Measurements from ENCODE around the gene DDX10.

The DDX10 gene

GRCh38 chr11:108891909-108892511 is 227.1 kb downstream of the DDX10 start:
- Histone ChIP-seq H3K27ac (ENCODE audit: low read depth, low read length) (no peak overlapping the region), H3K4me1 (ENCODE audit: control insufficient read depth, low read length) (peaks cover 3% of the 10 kb centered on the region; the same call in 1 of the 2 replicates), H3K27me3 (ENCODE audit: control insufficient read depth, low read length) (no peaks in the 10 kb centered on the region), H3K4me2 (ENCODE audit: low read length) (no peak overlapping the region), H3K79me2 (ENCODE audit: control insufficient read depth, low read length) (no peaks in the 10 kb centered on the region), H3K4me3 (ENCODE audit: low read length) (no peak overlapping the region), H3K36me3 (ENCODE audit: control insufficient read depth, low read length) (peaks cover under 1% of the 10 kb centered on the region; the same call in 1 of the 2 replicates), H3K9me3 (ENCODE audit: control insufficient read depth, insufficient read depth, low read length) (0 out of 2 replicates have a peak, but pooled peaks cover 6% of the 10 kb centered on the region), H3F3A (ENCODE audit: control insufficient read depth, insufficient read depth) (no peaks in the 10 kb centered on the region), H4K20me1 (ENCODE audit: control insufficient read depth, insufficient read depth, low read depth, low read length) (no peaks in the 10 kb centered on the region), H3K9me2 (replicated peaks; ENCODE audit: control insufficient read depth, low read length) (no peaks in the 10 kb centered on the region)
- TF ChIP-seq EZH2phosphoT487 (IDR thresholded peaks at IDR 0.05; ENCODE audit: borderline replicate concordance, low read length): no peak
- no peak for TF ChIP-seq CTCF (IDR thresholded peaks at IDR 0.05; ENCODE audit: low read depth, low read length, poor library complexity, severe bottlenecking)

GRCh38 chr11:108895579-108896480 is 231.0 kb downstream of the DDX10 start:
- no peak overlapping the region for H3K27ac ChIP-seq (ENCODE audit: low read depth, low read length)
- H3K9me2 ChIP-seq (replicated peaks; ENCODE audit: control insufficient read depth, low read length): no peaks in the 10 kb centered on the region
- no peaks in the 10 kb centered on the region for H3K79me2 ChIP-seq (ENCODE audit: control insufficient read depth, low read length)
- H3F3A ChIP-seq (ENCODE audit: control insufficient read depth, insufficient read depth): no peaks in the 10 kb centered on the region
- H3K9me3 ChIP-seq (ENCODE audit: control insufficient read depth, insufficient read depth, low read length): 0 out of 2 replicates have a peak, but pooled peaks cover 6% of the 10 kb centered on the region
- H3K4me1 ChIP-seq (ENCODE audit: control insufficient read depth, low read length): peaks cover 3% of the 10 kb centered on the region; the same call in 1 of the 2 replicates
- H3K27me3 ChIP-seq (ENCODE audit: control insufficient read depth, low read length): no peaks in the 10 kb centered on the region
- H4K20me1 ChIP-seq (ENCODE audit: control insufficient read depth, insufficient read depth, low read depth, low read length): no peaks in the 10 kb centered on the region
- no peak overlapping the region for H3K4me2 ChIP-seq (ENCODE audit: low read length)
- no peak overlapping the region for H3K4me3 ChIP-seq (ENCODE audit: low read length)
- TF ChIP-seq EZH2phosphoT487 (IDR thresholded peaks at IDR 0.05; ENCODE audit: borderline replicate concordance, low read length) (no peak), CTCF (IDR thresholded peaks at IDR 0.05; ENCODE audit: low read depth, low read length, poor library complexity, severe bottlenecking) (no peak)
- peaks cover 11% of the 10 kb centered on the region for H3K36me3 ChIP-seq (ENCODE audit: control insufficient read depth, low read length)

GRCh38 chr11:108897071-108897481 is 232.2 kb downstream of the DDX10 start:
- Histone ChIP-seq H3K36me3 (ENCODE audit: control insufficient read depth, low read length) (peaks cover 11% of the 10 kb centered on the region), H3K9me3 (ENCODE audit: control insufficient read depth, insufficient read depth, low read length) (0 out of 2 replicates have a peak, but pooled peaks cover 6% of the 10 kb centered on the region), H3F3A (ENCODE audit: control insufficient read depth, insufficient read depth) (no peaks in the 10 kb centered on the region), H3K4me1 (ENCODE audit: control insufficient read depth, low read length) (peaks cover 3% of the 10 kb centered on the region; the same call in 1 of the 2 replicates), H3K79me2 (ENCODE audit: control insufficient read depth, low read length) (no peaks in the 10 kb centered on the region), H3K27ac (ENCODE audit: low read depth, low read length) (no peak overlapping the region), H3K4me3 (ENCODE audit: low read length) (no peak overlapping the region), H3K9me2 (replicated peaks; ENCODE audit: control insufficient read depth, low read length) (no peaks in the 10 kb centered on the region), H3K27me3 (ENCODE audit: control insufficient read depth, low read length) (no peaks in the 10 kb centered on the region), H3K4me2 (ENCODE audit: low read length) (no peak overlapping the region), H4K20me1 (ENCODE audit: control insufficient read depth, insufficient read depth, low read depth, low read length) (no peaks in the 10 kb centered on the region)
- no peak for TF ChIP-seq EZH2phosphoT487 (IDR thresholded peaks at IDR 0.05; ENCODE audit: borderline replicate concordance, low read length)
- no peak for TF ChIP-seq CTCF (IDR thresholded peaks at IDR 0.05; ENCODE audit: low read depth, low read length, poor library complexity, severe bottlenecking)

Data from DOHH2 (cell line).